Transverse colon (tissue), 4 donors: ENCODE results near the gene SLC26A5. TPM values are rescaled to one million over a fixed set of nuclear protein-coding genes. Genes with fewer than 3 reads are reported as not detected.

Experiments
- DNase-seq: peaks from one replicate; pipeline ENCODE4 v3.0.0-alpha.2; 2019
- H3K27ac ChIP-seq, 4 donors: fragments of 200-600 bp; sonication (generic); 2 replicates each; pipeline ENCODE4 v1.5.1; 2016 to 2018; ENCODE audit warnings: inconsistent platforms in 4 of 4
- H3K27me3 ChIP-seq: fragments of 200-600 bp; sonication (generic); 2 replicates; pipeline ENCODE4 v1.5.1; 2017; ENCODE audit warnings: inconsistent platforms
- H3K36me3 ChIP-seq, 4 donors: fragments of 200-600 bp; sonication (generic); 2 replicates each; pipeline ENCODE4 v1.5.1; 2017 to 2019; ENCODE audit warnings: inconsistent platforms in 4 of 4
- H3K4me1 ChIP-seq, 4 donors: fragments of 200-600 bp; sonication (generic); 2 replicates each; pipeline ENCODE4 v1.5.1; 2017 to 2020; ENCODE audit warnings: inconsistent platforms in 4 of 4
- H3K4me3 ChIP-seq, 4 donors: fragments of 200-600 bp; sonication (generic); 1 replicate in 1 of 4; 2 replicates in 3 of 4; pipeline versions ENCODE4 v1.5.1 to v1.6.1; 2017 to 2019; ENCODE audit warnings: inconsistent platforms in 4 of 4
- H3K9me3 ChIP-seq, 2 donors: fragments of 200-600 bp; sonication (generic); 2 replicates each; pipeline ENCODE4 v1.5.1; 2017 to 2019; ENCODE audit warnings: inconsistent platforms in 2 of 2
- CTCF ChIP-seq, 5 experiments: fragments of 200-600 bp in 3 of 5; fragments of 450-650 bp in 2 of 5; sonication (generic) in 3 of 5; IDR thresholded peaks; 1 replicate in 2 of 5; 2 replicates in 3 of 5; pipeline ENCODE4 v1.5.1; 2016 to 2017; ENCODE audit warnings: antibody characterized with exemption in 5 of 5, inconsistent platforms in 3 of 5, mild to moderate bottlenecking in 2 of 5, moderate library complexity in 1 of 5
- EP300 ChIP-seq: sonication (generic); formaldehyde crosslinking; IDR thresholded peaks from one replicate; pipeline ENCODE4 v1.6.1; 2017; ENCODE audit warnings: antibody characterized with exemption, low read depth
- POLR2A ChIP-seq: fragments of 450-650 bp; IDR thresholded peaks from one replicate; pipeline ENCODE4 v1.6.1; 2016; ENCODE audit warnings: antibody characterized with exemption, mild to moderate bottlenecking, moderate library complexity
- POLR2AphosphoS5 ChIP-seq, 3 donors: sonication (generic); formaldehyde crosslinking; IDR thresholded peaks; one replicate each; pipeline ENCODE4 v1.6.1; 2016; ENCODE audit warnings: antibody characterized with exemption in 3 of 3
- WGBS, 2 donors: methylation state at CpG; one replicate each; pipeline ENCODE4 v1.1.5; 2018; ENCODE audit warnings: low coverage in 1 of 2; 5-methylcytosine and 5-hydroxymethylcytosine counted together
- in situ Hi-C, 4 donors: fragments of 200-750 bp; cut with MboI; loops; one replicate each; pipeline versions ENCODE4 v1.15.0 to v1.15.1; 2017; ENCODE audit warnings: low sequenced_read_pairs in 3 of 4, low pct_ligation_motif_present in 1 of 4, low pct_unique_long_range_greater_than_20kb in 1 of 4
- intact Hi-C: fragments of 100-400 bp; cut with DNase I; formaldehyde crosslinking; loops from one replicate; pipeline ENCODE4 v1.15.1; 2023; ENCODE audit warnings: low total_unique reads
- total RNA-seq, 4 donors: library from RNA; depleted of rRNA; stranded (reverse); fragments of >200 nt; gene quantifications; one replicate each; pipeline ENCODE4 v1.1.0, GENCODE V29; 2016

Gene SLC26A5
- total RNA-seq, 4 donors from 2014 or later, result 0.27 to 6.0 (median 0.32) TPM; not detected in 1

GRCh38 chr7:103381280-103382031, 64.6 kb downstream of the SLC26A5 start:
- TF ChIP-seq POLR2A, result no peak
- no peak for TF ChIP-seq POLR2AphosphoS5 (IDR thresholded peaks at IDR 0.05)
- TF ChIP-seq EP300, result no peak
- no peak for TF ChIP-seq CTCF (IDR thresholded peaks at IDR 0.05)
- DNase-seq, result no peak
- 87 to 90% methylated on average over 3 to 4 of the region's 4 CpGs for WGBS, 2 donors
- intact Hi-C loops, result no loop called here
- in situ Hi-C loops, result no loop called here
- H3K36me3 ChIP-seq, result no peaks in the 10 kb centered on the region
- no peaks in the 10 kb centered on the region for H3K9me3 ChIP-seq
- no peaks in the 10 kb centered on the region for H3K27me3 ChIP-seq
- no peak overlapping the region for H3K27ac ChIP-seq
- no peaks in the 10 kb centered on the region for H3K4me1 ChIP-seq
- no peak overlapping the region for H3K4me3 ChIP-seq

- Histone ChIP-seq H3K4me1 (no peaks in the 10 kb centered on the region), H3K27ac (no peak overlapping the region), H3K27me3 (no peaks in the 10 kb centered on the region), H3K9me3 (no peaks in the 10 kb centered on the region), H3K36me3 (no peaks in the 10 kb centered on the region), H3K4me3 (no peak overlapping the region)
- intact Hi-C loops (no loop called here), in situ Hi-C loops (no loop called here)
- TF ChIP-seq POLR2A (no peak), POLR2AphosphoS5 (IDR thresholded peaks at IDR 0.05) (no peak), CTCF (IDR thresholded peaks at IDR 0.05) (no peak), EP300 (no peak)
- no peak for DNase-seq
- 68 to 81% methylated on average over 4 to 5 of the region's 5 CpGs for WGBS, 2 donors
These were observed 65.4 kb downstream of the SLC26A5 start for GRCh38 chr7:103380395-103381191.

DNA sequence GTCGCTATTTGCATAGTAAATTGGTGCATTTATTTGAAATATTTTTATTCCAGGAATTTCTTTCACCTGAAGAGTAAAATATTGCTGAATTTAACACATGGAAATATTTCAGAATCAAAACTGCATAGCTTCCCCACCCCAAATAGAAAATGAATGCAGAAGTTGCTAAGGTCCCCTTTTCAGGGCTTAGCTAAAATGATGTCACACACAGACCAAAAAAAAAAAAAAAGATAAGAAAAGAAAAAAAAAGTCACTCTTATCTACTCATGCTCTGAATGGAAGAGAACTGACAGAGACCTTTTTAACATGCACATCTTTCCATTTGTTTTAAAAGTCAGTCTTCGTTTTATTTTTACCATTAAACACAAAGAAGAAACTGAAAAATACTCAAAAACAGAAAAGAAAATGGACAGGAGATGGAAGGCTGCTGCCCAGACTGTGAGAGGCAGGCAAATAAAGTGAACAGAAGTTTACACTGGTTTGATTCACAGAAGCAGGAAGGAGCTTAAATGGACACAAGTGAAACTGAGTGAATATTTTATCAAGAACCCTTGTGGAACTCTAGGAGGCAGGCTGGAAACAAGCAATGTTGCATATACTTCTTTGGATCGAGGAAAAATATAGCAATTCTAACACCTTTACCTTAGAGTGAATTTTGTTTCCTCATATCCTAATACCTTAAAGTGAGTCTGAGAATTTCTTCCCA, 66.6 kb downstream of the SLC26A5 start:
- Histone ChIP-seq H3K27me3 (no peaks in the 10 kb centered on the region), H3K36me3 (no peaks in the 10 kb centered on the region), H3K27ac (no peak overlapping the region), H3K9me3 (no peaks in the 10 kb centered on the region), H3K4me1 (no peaks in the 10 kb centered on the region), H3K4me3 (no peak overlapping the region)
- WGBS, 2 donors, result 68 to 69% methylated on average over 3 of the region's 3 CpGs
- in situ Hi-C loops (no loop called here), intact Hi-C loops (no loop called here)
- TF ChIP-seq EP300, result no peak
- no peak for TF ChIP-seq POLR2AphosphoS5 (IDR thresholded peaks at IDR 0.05)
- TF ChIP-seq POLR2A, result no peak
- TF ChIP-seq CTCF (IDR thresholded peaks at IDR 0.05), result no peak
- no peak for DNase-seq
